GM11168 (cell line): ENCODE results near the gene RGMA.

Experiments used
- in situ Hi-C: fragments of 300-500 bp; cut with MboI; formaldehyde crosslinking; loops from one replicate; pipeline ENCODE4 v1.12.0; 2022; ENCODE audit warnings: low sequenced_read_pairs; ENCODE audit not compliant: unreplicated experiment

Gene RGMA

DNA sequence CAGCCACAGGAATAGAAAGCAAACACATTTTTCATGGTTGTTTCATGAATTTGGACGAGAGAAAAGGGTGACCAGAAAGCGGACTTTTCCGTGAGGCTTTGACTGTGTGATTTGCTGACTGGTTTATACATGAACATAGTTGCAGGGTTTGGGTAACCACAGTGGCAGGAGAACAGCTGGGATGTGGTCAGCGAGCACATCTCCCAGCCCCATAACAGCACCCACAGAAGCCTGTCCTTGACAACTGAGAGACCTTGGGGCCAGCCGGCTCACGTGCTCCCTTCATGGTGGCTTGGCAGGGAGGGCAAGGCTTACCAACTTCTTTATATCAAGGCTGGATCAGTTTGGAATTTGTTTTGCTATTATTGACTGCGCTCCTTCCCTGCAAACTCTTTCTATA lies 13.2 kb upstream of the RGMA start:
- in situ Hi-C loops: no loop called here

DNA sequence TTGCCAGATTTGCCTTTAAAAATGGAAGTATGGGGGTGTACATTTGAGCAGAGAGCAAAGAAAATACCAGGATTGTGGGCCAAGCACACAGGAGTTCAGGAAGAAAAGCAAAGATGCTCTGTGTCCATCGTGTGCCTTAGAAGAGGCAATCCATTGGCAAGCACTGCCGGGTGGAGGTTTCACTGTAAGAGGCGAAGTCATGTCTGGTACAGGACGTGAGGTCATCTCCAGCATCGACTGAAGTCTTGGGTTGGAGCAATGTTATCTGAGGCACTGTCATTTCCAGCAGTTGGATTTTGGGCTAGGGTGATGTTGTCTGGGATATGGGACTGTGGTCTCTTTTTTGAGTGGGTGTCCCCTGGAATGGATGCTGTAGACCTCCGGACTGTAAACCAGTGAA lies 4.8 kb upstream of the RGMA start:
- in situ Hi-C loops: no loop called here

DNA sequence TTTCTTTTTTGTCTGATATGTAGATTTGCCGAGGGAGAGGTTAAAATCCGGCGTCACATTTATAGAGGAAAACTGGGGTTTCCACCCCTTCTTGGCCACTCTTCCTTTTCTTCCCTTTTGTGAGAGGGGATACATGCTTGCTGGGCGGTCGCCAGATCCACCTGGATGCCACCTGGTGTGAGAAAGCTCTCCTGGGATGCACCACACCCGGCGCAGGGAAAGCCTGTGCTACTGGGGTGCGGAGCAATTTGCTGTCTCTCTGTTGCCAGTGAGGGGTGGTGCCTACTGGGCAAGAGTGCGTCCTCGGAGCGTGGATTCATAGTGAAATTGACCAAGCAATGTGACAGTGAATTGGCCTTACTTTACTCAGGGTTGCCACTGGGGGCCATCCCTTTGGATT lies 2.5 kb upstream of the RGMA start:
- in situ Hi-C loops: no loop called here

DNA sequence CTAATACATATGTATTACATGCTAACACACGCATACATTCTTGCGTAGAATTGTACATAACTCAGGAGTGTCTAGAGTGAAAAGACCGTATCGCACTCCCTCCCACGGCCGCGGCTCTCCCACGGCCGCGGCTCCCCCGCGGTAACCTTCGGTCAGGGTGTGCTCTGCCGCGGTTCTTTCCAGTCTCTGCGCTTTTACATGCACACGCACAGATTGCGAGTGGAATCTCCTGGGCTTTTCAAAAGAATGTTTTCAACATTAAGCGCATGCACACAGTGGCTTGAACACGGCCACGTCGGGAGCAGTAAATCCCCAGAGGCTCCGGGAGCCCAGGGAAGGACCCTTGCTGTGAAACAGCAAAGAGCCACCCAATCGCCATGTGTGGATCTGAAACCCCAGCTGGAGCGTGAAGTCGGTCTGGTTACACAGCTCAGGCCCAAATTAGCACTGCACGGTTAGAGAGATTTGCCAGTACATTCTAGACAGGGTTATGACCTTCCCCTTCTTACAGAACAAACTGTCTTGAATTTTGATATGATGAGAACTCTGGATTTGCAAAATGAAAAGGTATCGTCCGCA lies 805 bp upstream of the RGMA start:
- in situ Hi-C loops: no loop called here

DNA sequence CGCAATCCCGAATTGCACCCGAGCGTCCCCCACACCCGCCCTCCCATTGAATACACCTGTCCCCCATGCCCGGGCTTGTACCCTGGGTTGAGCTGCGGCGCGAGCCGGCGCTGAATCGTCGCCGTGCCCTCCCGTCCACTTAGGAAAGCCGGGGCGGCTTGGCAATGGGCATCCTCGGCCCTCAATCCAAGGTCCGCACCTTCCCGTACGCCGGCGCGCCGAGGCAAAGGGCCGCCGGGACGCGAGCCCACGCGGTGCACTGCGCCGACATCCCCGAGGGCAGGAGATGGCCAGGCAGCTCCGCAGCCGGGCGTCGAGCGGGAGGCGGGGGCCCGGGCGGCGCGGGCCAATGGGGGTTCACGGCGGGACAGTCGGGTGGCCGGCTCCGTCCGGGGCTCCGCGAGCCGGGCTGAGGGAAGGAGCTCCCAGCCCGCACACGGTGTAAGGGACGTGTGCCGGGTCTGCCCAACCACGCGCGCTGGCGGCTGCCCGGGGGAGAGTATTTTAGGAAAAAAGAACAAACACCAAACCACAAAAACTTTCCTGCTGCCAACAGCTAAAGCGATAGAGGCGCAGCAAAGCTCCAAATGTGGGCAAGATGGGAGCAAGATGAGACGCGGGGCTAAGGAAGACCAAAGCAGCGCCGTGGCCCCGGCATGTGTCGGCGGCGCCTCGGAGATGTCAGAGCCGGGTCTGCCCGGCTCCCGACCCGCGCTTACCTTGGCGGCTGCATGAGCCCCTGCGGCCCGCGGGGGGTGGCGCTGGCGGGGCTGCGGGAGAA lies 621 bp downstream of the RGMA start:
- in situ Hi-C loops: no loop called here

GRCh38 chr15:93087825-93088199 lies 1.2 kb downstream of the RGMA start:
- in situ Hi-C loops: no loop called here

DNA sequence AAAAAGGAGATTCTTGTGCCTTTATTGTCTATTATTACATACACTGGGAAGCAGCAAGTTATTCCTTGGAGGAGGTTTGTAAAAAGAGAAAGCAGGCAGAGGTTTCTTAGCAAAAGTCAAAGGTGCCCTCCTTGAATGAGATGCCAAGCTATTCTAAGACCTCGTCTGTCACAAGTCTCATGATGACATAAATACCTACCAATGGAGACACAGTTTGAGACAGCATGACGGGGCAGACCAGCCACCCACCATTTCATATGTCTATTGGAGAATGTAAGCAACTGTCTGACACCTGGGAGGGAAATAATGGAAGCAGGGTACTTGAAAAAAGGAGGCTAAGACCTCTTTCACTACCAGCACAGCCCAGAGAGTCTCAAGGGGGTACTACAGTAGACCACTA lies 2.2 kb downstream of the RGMA start:
- in situ Hi-C loops: no loop called here

- in situ Hi-C loops: no loop called here
These were observed 3.3 kb downstream of the RGMA start for GRCh38 chr15:93085692-93086091.

DNA sequence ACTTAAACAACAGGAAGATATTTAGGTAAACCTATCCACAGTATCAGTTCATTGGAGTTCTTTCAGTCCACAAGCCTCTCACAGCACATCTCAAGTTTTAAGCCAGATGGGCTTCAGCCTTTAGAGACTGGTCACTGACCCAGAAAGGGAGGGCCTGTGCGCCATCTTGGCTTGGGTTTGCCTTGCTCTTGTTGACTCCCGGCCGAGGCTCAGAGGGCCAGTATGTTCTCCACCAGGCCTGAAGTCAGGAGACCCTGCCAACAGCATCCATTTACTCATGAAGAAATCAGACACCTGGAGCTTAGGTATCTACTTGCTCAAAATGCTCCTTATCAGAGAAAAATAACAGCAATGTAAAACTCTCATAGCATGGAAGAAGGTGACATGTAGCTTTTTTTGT lies 6.2 kb downstream of the RGMA start:
- in situ Hi-C loops: no loop called here

- in situ Hi-C loops: no loop called here
These were observed 7.6 kb downstream of the RGMA start for GRCh38 chr15:93081399-93081798.

DNA sequence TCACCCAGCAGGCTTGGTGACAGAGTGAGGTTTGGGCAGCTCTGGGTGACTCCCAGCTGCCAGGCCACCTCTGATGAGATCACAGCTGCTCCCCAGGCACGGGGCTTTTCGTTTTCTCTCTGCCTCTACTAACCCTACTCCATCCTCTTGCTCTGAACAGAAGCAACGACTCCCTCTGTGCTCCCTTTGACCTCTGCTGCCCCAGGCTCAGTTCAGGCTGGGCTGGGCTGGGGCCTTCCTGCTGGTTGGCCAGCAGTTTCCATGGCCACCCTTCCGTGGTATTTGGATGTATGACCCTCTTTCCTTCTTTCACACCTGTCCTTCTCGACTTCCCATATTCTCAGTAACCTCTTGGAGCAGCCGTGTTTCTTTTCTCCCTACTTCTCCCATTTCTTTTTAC lies 8.6 kb downstream of the RGMA start:
- in situ Hi-C loops: no loop called here

- in situ Hi-C loops: no loop called here
These were observed 12.1 kb downstream of the RGMA start for GRCh38 chr15:93076875-93077274.

- in situ Hi-C loops: no loop called here
These were observed 12.8 kb downstream of the RGMA start for GRCh38 chr15:93076217-93076616.

- in situ Hi-C loops: no loop called here
These were observed 14.4 kb downstream of the RGMA start for GRCh38 chr15:93074599-93074998.

DNA sequence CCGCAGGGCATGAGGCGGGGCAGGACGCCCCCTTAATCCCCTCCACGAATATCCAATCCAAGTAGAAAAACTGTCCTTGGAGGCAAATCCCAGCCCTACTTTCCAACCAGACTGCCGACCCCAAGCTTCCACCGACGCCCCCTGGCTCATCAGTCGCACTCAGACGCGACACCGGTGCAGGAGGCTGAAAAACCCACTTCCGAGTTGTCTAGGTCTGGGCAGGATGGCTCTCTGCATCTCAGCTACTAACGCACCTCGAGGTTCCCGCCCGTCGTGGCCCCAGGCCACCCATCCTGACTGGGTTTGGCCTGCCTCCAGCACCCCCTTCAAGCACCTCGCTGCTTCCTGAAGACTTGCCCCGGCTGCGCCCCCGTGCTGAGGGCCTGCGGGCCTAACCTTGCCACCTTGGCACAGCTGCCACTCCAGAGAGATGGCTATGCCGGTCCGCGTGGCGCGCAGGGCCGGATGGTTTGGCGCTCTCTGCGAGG lies 15.5 kb downstream of the RGMA start:
- in situ Hi-C loops: no loop called here

DNA sequence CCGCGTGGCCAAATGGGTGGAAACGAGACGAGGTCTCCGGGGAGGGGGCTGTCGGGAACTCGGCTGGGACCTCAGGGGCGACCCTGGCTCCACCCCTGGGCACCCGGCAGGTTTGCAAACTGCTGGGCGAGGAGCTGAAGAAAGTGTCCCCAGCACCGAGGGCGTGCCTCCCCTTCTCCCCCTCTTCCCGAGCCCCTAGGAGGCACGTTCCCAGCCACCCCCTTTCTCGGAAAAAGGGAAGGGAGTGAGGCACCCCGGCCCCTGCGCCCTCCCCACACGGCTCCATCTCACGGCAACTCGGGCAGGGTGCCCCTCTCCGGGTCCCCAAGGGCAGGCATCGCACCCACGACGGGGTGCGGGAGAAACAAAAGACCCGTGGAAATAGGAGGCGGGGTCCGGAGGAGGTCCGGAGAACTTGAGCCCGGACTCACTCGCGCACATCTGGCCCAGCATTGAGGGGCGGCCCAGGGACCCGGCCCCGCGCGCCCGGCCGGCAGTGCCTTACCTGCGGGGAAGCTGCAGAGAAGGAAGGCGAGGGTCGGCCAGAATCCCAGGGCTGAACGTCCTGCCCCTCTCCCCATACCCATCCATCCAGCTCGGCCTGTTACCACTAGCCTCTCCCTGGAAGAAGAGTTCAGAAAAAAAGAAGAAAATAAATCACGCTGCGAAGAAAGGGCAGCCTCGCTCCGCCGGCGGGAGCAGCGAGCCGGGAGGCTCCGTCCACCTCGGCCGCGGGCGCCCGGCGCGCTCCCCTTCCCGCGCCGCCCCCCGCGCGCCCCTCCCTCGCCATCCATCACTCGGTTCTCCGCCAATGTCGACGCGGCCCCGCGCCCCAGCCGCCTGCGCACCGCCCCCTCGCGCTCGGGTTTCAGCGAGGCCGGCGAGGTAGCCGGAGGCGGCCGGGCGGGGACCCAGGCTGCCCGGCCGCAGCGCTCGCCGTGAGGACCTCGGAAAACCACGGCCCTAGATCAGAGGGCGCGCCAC lies 16.3 kb downstream of the RGMA start:
- in situ Hi-C loops: no loop called here

GRCh38 chr15:93072011-93072410 lies 17.0 kb downstream of the RGMA start:
- in situ Hi-C loops: no loop called here

- in situ Hi-C loops: no loop called here
These were observed 17.5 kb downstream of the RGMA start for GRCh38 chr15:93071469-93071936.

GRCh38 chr15:93070551-93071296 lies 18.3 kb downstream of the RGMA start:
- in situ Hi-C loops: no loop called here

GRCh38 chr15:93070132-93070531 lies 18.9 kb downstream of the RGMA start:
- in situ Hi-C loops: no loop called here
